H1 (cell line): ENCODE measurements around the gene SRSF3. TPM values are rescaled to one million over a fixed set of nuclear protein-coding genes. Genes with fewer than 3 reads are reported as not detected.

ENCODE experiments used
- ASH2L ChIP-seq: fragments of 200-600, 300-600 bp; sonication (generic); IDR thresholded peaks from one replicate; pipeline ENCODE4 v1.7.1; 2017; ENCODE audit warnings: low read length
- GABPA ChIP-seq: IDR thresholded peaks from 2 replicates; pipeline ENCODE4 v1.6.1; 2011; ENCODE audit warnings: mild to moderate bottlenecking, low read length, moderate library complexity, borderline replicate concordance; ENCODE audit not compliant: insufficient read depth
- JUN ChIP-seq: IDR thresholded peaks from 2 replicates; pipeline ENCODE4 v1.6.1; 2011; ENCODE audit warnings: low read depth, mild to moderate bottlenecking, improper control_type of control experiment, low read length
- POLR2AphosphoS5 ChIP-seq: IDR thresholded peaks from 2 replicates; pipeline ENCODE4 v1.6.1; 2011; ENCODE audit warnings: low read depth, low read length
- RBBP5 ChIP-seq: IDR thresholded peaks from 2 replicates; pipeline ENCODE4 v1.7.1; 2012; ENCODE audit warnings: low read depth, mild to moderate bottlenecking, inconsistent platforms, low read length, moderate library complexity, borderline replicate concordance
- RXRA ChIP-seq: IDR thresholded peaks from 2 replicates; pipeline ENCODE4 v1.6.1; 2011; ENCODE audit warnings: low read depth, mild to moderate bottlenecking, low read length, moderate library complexity; ENCODE audit not compliant: insufficient read depth
- SIX5 ChIP-seq: IDR thresholded peaks from 2 replicates; pipeline ENCODE4 v1.6.1; 2011; ENCODE audit warnings: mild to moderate bottlenecking, low read depth, low read length
- polyA plus RNA-seq, 7 experiments: library from polyadenylated mRNA; depleted of rRNA in 3 of 7; stranded (reverse) in 5 of 7; unstranded in 2 of 7; fragments of >200 nt in 5 of 7; fragments of 200-250 nt in 2 of 7; gene quantifications; 1 replicate in 5 of 7; 2 replicates in 1 of 7; 4 replicates in 1 of 7; pipeline versions ENCODE4 v1.2.1 to v1.2.3, GENCODE V29; 2011 to 2013; ENCODE audit warnings: missing spikeins in 2 of 7, mixed read lengths in 2 of 7
- total RNA-seq: library from RNA; stranded (reverse); fragmentation: NEBNext Ultra II Directional; extraction: Animal tissue kit (Norgen Biotek cat#: 25700); gene quantifications from 2 replicates; pipeline ENCODE4 v1.2.1, GENCODE V29; 2021

The SRSF3 gene
- total and polyA plus RNA-seq, 2 of the 8 experiments (the other 6 are each of a cell fraction or from before 2014, with no cell fraction given): 471 to 689 TPM

GRCh38 chr6:36650848-36651478 is 56.8 kb downstream of the SRSF3 start (continued):
- TF ChIP-seq JUN (no peak), RBBP5 (no peak), SIX5 (no peak), GABPA (no peak), POLR2AphosphoS5 (no peak), ASH2L (no peak), RXRA (no peak)
